GM13976 (cell line): ENCODE data around the gene KCNA4.
"Not testable (repeated sequence)": the region's sequence is repeated elsewhere in the genome, so short reads cannot be mapped to it uniquely, and the experiment has no call there.

Source experiments
- DNase-seq: peaks from one replicate; pipeline ENCODE4 v3.0.0; 2012; ENCODE audit warnings: low spot score
- in situ Hi-C: fragments of 300-500 bp; cut with MboI; formaldehyde crosslinking; loops from one replicate; pipeline ENCODE4 v1.12.0; 2022; ENCODE audit warnings: low sequenced_read_pairs, mixed read lengths, inconsistent platforms; ENCODE audit not compliant: unreplicated experiment
- TF ChIP-seq, protein P1 (sequence below): IDR thresholded peaks from 2 replicates; pipeline ENCODE4 v1.5.1; 2012; ENCODE audit warnings: borderline replicate concordance, mild to moderate bottlenecking; ENCODE audit not compliant: insufficient read depth; ENCODE audit errors: extremely low read depth, missing control alignments, control extremely low read depth

KCNA4 gene

DNA sequence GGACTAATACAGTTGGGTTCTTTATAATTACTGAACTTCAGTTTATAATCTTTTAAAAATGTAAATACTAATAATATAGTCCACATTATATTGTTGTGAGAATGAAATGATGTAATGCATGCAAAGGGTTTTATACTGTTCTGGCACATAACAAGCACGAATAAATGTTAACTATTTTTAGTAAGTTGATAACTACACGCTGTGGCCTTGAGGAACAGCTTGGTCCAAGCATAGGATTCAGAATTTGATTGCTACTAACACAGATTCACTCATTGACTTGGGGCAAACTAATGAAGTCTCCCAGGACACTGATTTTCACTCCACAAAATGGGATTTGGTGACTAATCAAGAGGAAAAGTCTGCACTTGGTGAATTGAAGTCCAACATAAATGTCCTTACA is 38.3 kb downstream of the KCNA4 start:
- in situ Hi-C loops = no loop called here
- no peak for DNase-seq
- TF ChIP-seq, protein P1, sequence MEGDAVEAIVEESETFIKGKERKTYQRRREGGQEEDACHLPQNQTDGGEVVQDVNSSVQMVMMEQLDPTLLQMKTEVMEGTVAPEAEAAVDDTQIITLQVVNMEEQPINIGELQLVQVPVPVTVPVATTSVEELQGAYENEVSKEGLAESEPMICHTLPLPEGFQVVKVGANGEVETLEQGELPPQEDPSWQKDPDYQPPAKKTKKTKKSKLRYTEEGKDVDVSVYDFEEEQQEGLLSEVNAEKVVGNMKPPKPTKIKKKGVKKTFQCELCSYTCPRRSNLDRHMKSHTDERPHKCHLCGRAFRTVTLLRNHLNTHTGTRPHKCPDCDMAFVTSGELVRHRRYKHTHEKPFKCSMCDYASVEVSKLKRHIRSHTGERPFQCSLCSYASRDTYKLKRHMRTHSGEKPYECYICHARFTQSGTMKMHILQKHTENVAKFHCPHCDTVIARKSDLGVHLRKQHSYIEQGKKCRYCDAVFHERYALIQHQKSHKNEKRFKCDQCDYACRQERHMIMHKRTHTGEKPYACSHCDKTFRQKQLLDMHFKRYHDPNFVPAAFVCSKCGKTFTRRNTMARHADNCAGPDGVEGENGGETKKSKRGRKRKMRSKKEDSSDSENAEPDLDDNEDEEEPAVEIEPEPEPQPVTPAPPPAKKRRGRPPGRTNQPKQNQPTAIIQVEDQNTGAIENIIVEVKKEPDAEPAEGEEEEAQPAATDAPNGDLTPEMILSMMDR = no peak

DNA sequence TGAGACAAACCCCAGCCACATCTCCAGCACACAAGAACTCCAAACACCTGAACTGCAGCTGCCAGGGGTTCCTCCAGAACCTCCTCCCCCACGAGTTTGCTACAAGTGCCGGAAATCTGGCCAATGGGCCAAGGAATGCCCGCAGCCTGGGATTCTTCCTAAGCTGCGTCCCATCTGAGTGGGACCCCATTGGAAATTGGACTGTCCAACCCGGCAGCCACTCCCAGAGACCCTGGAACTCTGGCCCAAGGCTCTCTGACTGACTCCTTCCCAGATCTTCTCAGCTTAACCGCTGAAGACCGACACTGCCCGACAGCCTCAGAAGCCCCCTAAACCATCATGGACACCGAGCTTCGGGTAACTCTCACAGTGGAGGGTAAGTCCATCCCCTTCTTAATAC is 41.2 kb downstream of the KCNA4 start:
- in situ Hi-C loops = not testable (repeated sequence)

DNA sequence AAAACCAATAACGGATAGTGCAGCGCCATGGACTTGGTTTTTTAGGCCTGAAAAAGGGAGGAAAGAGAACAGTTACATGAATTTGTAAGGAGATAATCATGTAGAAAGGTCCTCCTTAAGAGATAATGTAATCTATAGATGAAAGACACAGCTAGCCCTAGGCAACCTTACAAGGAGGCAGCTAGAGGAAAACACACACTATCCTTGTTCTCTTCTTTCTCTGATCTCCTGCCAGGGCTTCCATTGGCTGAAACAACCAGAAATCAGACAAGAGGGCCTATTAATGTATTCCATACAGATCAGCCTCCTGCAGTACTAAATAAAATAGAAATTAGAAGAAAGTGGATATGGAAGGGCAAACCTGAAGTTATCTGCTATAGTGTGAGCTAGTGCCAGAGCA is 53.0 kb downstream of the KCNA4 start:
- in situ Hi-C loops = no loop called here
- TF ChIP-seq, protein P1 = no peak
- no peak for DNase-seq

More for the DNA sequence above, 41.2 kb downstream of the KCNA4 start:
- DNase-seq = not testable (repeated sequence)

DNA sequence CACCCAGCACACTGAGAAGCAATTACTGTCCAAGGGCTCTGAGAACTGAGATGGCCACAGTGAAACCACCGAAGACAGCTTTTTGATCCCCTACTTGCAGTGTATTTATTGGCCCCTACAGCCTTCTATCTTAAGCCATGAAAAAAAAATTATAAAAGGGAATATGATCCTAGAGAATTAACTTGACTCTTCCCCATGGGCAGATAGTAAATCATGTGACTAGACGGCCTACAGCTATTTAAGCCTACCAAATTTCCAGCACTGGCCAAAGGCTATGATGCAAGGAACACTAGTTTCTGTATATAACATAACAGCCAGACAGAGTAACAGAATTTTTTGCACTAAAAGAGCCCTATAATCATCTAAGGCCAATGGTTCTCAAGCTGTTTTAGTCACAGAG is 53.8 kb downstream of the KCNA4 start:
- in situ Hi-C loops = no loop called here
- no peak for DNase-seq
- TF ChIP-seq, protein P1 = no peak

DNA sequence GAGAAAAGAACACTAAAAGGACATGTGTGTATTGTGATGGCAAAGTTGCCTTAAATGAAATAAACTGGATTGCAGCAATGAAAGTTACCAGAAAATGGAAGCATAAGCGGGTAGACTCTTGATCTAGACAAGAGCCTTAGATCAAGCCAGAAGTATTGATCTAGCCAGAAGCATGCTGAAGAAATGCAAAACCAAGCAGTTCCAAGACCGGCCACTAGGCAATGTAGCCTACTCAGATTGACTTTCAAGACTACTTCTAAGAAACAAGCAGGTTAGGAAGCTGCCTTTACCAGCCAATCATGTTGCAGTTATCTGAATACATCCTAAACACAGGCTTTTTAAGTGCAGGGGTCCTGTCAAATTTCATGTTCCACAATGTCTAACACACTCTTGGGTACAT is 54.6 kb downstream of the KCNA4 start:
- DNase-seq = no peak
- TF ChIP-seq, protein P1 = peak; percentile 4
- in situ Hi-C loops = no loop called here
